ENCODE data around the gene NPFFR1. TPM values are rescaled to one million over a fixed set of nuclear protein-coding genes. Genes with fewer than 3 reads are reported as not detected.
"Not testable (repeated sequence)": the region's sequence is repeated elsewhere in the genome, so short reads cannot be mapped to it uniquely, and the experiment has no call there.

NPFFR1 gene
- total RNA-seq, 2 experiments from 2014 or later, result not detected

- CTCF ChIA-PET, result interaction anchor here (1.5 kb wide), 1 partner anchor 9 kb away, joined by 3 read pairs; no protein-coding TSS in a partner anchor
- no peak for DNase-seq
Observed at GRCh38 chr10:70260734-70261133, 23.1 kb downstream of the NPFFR1 start.

GRCh38 chr10:70260259-70260658, 23.5 kb downstream of the NPFFR1 start:
- intact Hi-C loops (cut with micrococcal nuclease), result no loop called here
- peaks cover 2% of the 10 kb centered on the region for H3K36me3 Mint-ChIP-seq (ENCODE audit: low read depth)
- no peak overlapping the region for H3K27ac Mint-ChIP-seq
- peaks cover 20% of the 10 kb centered on the region for H3K27me3 Mint-ChIP-seq (ENCODE audit: low read depth)
- CTCF ChIA-PET, result interaction anchor here (0.7 to 1.5 kb wide), 2 partner anchors 10 to 28 kb away, joined by 3 read pairs; no protein-coding TSS in a partner anchor
- H3K4me1 Mint-ChIP-seq (ENCODE audit: low read depth), result peaks cover 9% of the 10 kb centered on the region
- no peak for DNase-seq
- H3K9me3 Mint-ChIP-seq, result peaks cover 12% of the 10 kb centered on the region
- H3K4me3 Mint-ChIP-seq, result no peak overlapping the region

More at GRCh38 chr10:70260734-70261133, 23.1 kb downstream of the NPFFR1 start:
- Mint-ChIP-seq H3K4me3 (no peak overlapping the region), H3K27ac (no peak overlapping the region), H3K36me3 (ENCODE audit: low read depth) (peaks cover 2% of the 10 kb centered on the region), H3K27me3 (ENCODE audit: low read depth) (peaks cover 17% of the 10 kb centered on the region), H3K4me1 (ENCODE audit: low read depth) (peaks cover 5% of the 10 kb centered on the region), H3K9me3 (peaks cover 12% of the 10 kb centered on the region)
- intact Hi-C loops (cut with micrococcal nuclease), result no loop called here

- CTCF ChIA-PET, result interaction anchor here (0.6 kb wide), 1 partner anchor 89 kb away, joined by 3 read pairs; no protein-coding TSS in a partner anchor
- peaks cover 11% of the 10 kb centered on the region for H3K4me1 Mint-ChIP-seq (ENCODE audit: low read depth)
- peaks cover 12% of the 10 kb centered on the region for H3K9me3 Mint-ChIP-seq
- peaks cover 2% of the 10 kb centered on the region for H3K36me3 Mint-ChIP-seq (ENCODE audit: low read depth)
- H3K27ac Mint-ChIP-seq, result no peak overlapping the region
- no peak for DNase-seq
- H3K27me3 Mint-ChIP-seq (ENCODE audit: low read depth), result peaks cover 31% of the 10 kb centered on the region
- intact Hi-C loops (cut with micrococcal nuclease), result no loop called here
- H3K4me3 Mint-ChIP-seq, result no peak overlapping the region
Observed at GRCh38 chr10:70258216-70258615, 25.6 kb downstream of the NPFFR1 start.

GRCh38 chr10:70257816-70258215, 26.0 kb downstream of the NPFFR1 start:
- CTCF ChIA-PET, result not testable (repeated sequence)

GRCh38 chr10:70256463-70256862, 27.3 kb downstream of the NPFFR1 start:
- intact Hi-C loops (cut with micrococcal nuclease), result no loop called here
- H3K4me1 Mint-ChIP-seq (ENCODE audit: low read depth), result peaks cover 11% of the 10 kb centered on the region
- H3K9me3 Mint-ChIP-seq, result peaks cover 9% of the 10 kb centered on the region
- no peak for DNase-seq
- no peak overlapping the region for H3K27ac Mint-ChIP-seq
- peaks cover 31% of the 10 kb centered on the region for H3K27me3 Mint-ChIP-seq (ENCODE audit: low read depth)
- H3K4me3 Mint-ChIP-seq, result no peak overlapping the region
- CTCF ChIA-PET, result interaction anchor here (0.9 to 2.1 kb wide), 5 partner anchors 8 to 87 kb away, joined by 3 to 9 read pairs (median 5); partner anchors contain the start of gene PPA1
- peaks cover 2% of the 10 kb centered on the region for H3K36me3 Mint-ChIP-seq (ENCODE audit: low read depth)

More at GRCh38 chr10:70257816-70258215, 26.0 kb downstream of the NPFFR1 start:
- intact Hi-C loops (cut with micrococcal nuclease); H3K36me3 Mint-ChIP-seq (ENCODE audit: low read depth); H3K27ac Mint-ChIP-seq; H3K4me3 Mint-ChIP-seq; DNase-seq: not testable (repeated sequence)
- Mint-ChIP-seq H3K9me3 (peaks cover 12% of the 10 kb centered on the region), H3K4me1 (ENCODE audit: low read depth) (peaks cover 11% of the 10 kb centered on the region), H3K27me3 (ENCODE audit: low read depth) (peaks cover 31% of the 10 kb centered on the region)

GRCh38 chr10:70255329-70256299, 28.2 kb downstream of the NPFFR1 start:
- Mint-ChIP-seq H3K27ac (no peak overlapping the region), H3K27me3 (ENCODE audit: low read depth) (peaks cover 32% of the 10 kb centered on the region), H3K9me3 (peaks cover under 1% of the 10 kb centered on the region), H3K4me1 (ENCODE audit: low read depth) (peaks cover 11% of the 10 kb centered on the region), H3K4me3 (peak overlapping the region; percentile 61), H3K36me3 (ENCODE audit: low read depth) (no peaks in the 10 kb centered on the region)
- intact Hi-C loops (cut with micrococcal nuclease), result no loop called here
- CTCF ChIA-PET, result interaction anchor here (0.5 to 2.1 kb wide), 11 partner anchors 9 to 127 kb away, joined by 3 to 9 read pairs (median 5); partner anchors contain the start of gene PPA1
- peak; percentile 32 for DNase-seq

- CTCF ChIA-PET, result interaction anchor here (0.5 to 2.1 kb wide), 7 partner anchors 10 to 109 kb away, joined by 3 to 9 read pairs (median 5); partner anchors contain the start of gene PPA1
- no peaks in the 10 kb centered on the region for H3K9me3 Mint-ChIP-seq
- DNase-seq, result no peak
- no peak overlapping the region for H3K27ac Mint-ChIP-seq
- H3K27me3 Mint-ChIP-seq (ENCODE audit: low read depth), result peaks cover 32% of the 10 kb centered on the region
- H3K36me3 Mint-ChIP-seq (ENCODE audit: low read depth), result no peaks in the 10 kb centered on the region
- intact Hi-C loops (cut with micrococcal nuclease), result no loop called here
- H3K4me3 Mint-ChIP-seq, result no peak overlapping the region
- H3K4me1 Mint-ChIP-seq (ENCODE audit: low read depth), result peaks cover 11% of the 10 kb centered on the region
Observed at GRCh38 chr10:70254778-70255328, 29.0 kb downstream of the NPFFR1 start.

GRCh38 chr10:70253878-70254765, 29.7 kb downstream of the NPFFR1 start:
- peaks cover 32% of the 10 kb centered on the region for H3K27me3 Mint-ChIP-seq (ENCODE audit: low read depth)
- no peaks in the 10 kb centered on the region for H3K36me3 Mint-ChIP-seq (ENCODE audit: low read depth)
- intact Hi-C loops (cut with micrococcal nuclease), result no loop called here
- CTCF ChIA-PET, result interaction anchor here (1.5 to 2.0 kb wide), 3 partner anchors 13 to 22 kb away, joined by 5 to 9 read pairs (median 6); partner anchors contain the start of gene PPA1
- H3K4me1 Mint-ChIP-seq (ENCODE audit: low read depth), result peaks cover 11% of the 10 kb centered on the region
- DNase-seq, result no peak
- no peak overlapping the region for H3K4me3 Mint-ChIP-seq
- H3K9me3 Mint-ChIP-seq, result no peaks in the 10 kb centered on the region
- no peak overlapping the region for H3K27ac Mint-ChIP-seq

GRCh38 chr10:70250961-70251680, 32.7 kb downstream of the NPFFR1 start:
- peaks cover 20% of the 10 kb centered on the region for H3K27me3 Mint-ChIP-seq (ENCODE audit: low read depth)
- intact Hi-C loops (cut with micrococcal nuclease), result no loop called here
- H3K4me1 Mint-ChIP-seq (ENCODE audit: low read depth), result peaks cover 9% of the 10 kb centered on the region
- no peaks in the 10 kb centered on the region for H3K9me3 Mint-ChIP-seq
- CTCF ChIA-PET, result interaction anchor here (1.1 kb wide), 1 partner anchor 31 kb away, joined by 7 read pairs; no protein-coding TSS in a partner anchor
- DNase-seq, result no peak
- no peak overlapping the region for H3K4me3 Mint-ChIP-seq
- no peaks in the 10 kb centered on the region for H3K36me3 Mint-ChIP-seq (ENCODE audit: low read depth)
- no peak overlapping the region for H3K27ac Mint-ChIP-seq

- peaks cover 4% of the 10 kb centered on the region for H3K27me3 Mint-ChIP-seq (ENCODE audit: low read depth)
- intact Hi-C loops (cut with micrococcal nuclease), result no loop called here
- H3K27ac Mint-ChIP-seq, result no peak overlapping the region
- CTCF ChIA-PET, result no interaction called here
- H3K9me3 Mint-ChIP-seq, result no peaks in the 10 kb centered on the region
- DNase-seq, result no peak
- no peaks in the 10 kb centered on the region for H3K4me1 Mint-ChIP-seq (ENCODE audit: low read depth)
- no peaks in the 10 kb centered on the region for H3K36me3 Mint-ChIP-seq (ENCODE audit: low read depth)
- H3K4me3 Mint-ChIP-seq, result no peak overlapping the region
Observed at GRCh38 chr10:70247360-70247759, 36.4 kb downstream of the NPFFR1 start.

GRCh38 chr10:70241081-70241480, 42.7 kb downstream of the NPFFR1 start:
- DNase-seq, result no peak
- Mint-ChIP-seq H3K36me3 (ENCODE audit: low read depth) (no peaks in the 10 kb centered on the region), H3K27ac (no peak overlapping the region), H3K4me3 (no peak overlapping the region), H3K27me3 (ENCODE audit: low read depth) (peaks cover 2% of the 10 kb centered on the region), H3K9me3 (no peaks in the 10 kb centered on the region), H3K4me1 (ENCODE audit: low read depth) (peaks cover 8% of the 10 kb centered on the region)
- CTCF ChIA-PET, result no interaction called here
- intact Hi-C loops (cut with micrococcal nuclease), result no loop called here
